SK-N-DZ (cell line): Measurements from ENCODE around the gene PMVK.
"Not testable (repeated sequence)": the region's sequence is repeated elsewhere in the genome, so short reads cannot be mapped to it uniquely, and the experiment has no call there.

ENCODE experiments used
- DNase-seq: peaks from one replicate; pipeline ENCODE4 v3.0.0-alpha.2; 2015; ENCODE audit warnings: low spot score

The PMVK gene

GRCh38 chr1:154925335-154926170, 11.0 kb downstream of the PMVK start:
- no peak for DNase-seq

- no peak for DNase-seq
Measured at GRCh38 chr1:154923695-154924094, 12.8 kb downstream of the PMVK start.

GRCh38 chr1:154913273-154913672, 23.2 kb downstream of the PMVK start:
- DNase-seq, result no peak

GRCh38 chr1:154912755-154913154, 23.8 kb downstream of the PMVK start:
- no peak for DNase-seq

- DNase-seq, result no peak
Measured at GRCh38 chr1:154911691-154912550, 24.6 kb downstream of the PMVK start.

GRCh38 chr1:154910851-154911250, 25.7 kb downstream of the PMVK start:
- no peak for DNase-seq

- DNase-seq, result peak; percentile 26
Measured at GRCh38 chr1:154908937-154909336, 27.6 kb downstream of the PMVK start.

- not testable (repeated sequence) for DNase-seq
Measured at GRCh38 chr1:154908129-154908528, 28.4 kb downstream of the PMVK start.

- no peak for DNase-seq
Measured at GRCh38 chr1:154906621-154907081, 29.9 kb downstream of the PMVK start.

GRCh38 chr1:154902938-154903566, 33.5 kb downstream of the PMVK start:
- DNase-seq, result no peak

- no peak for DNase-seq
Measured at GRCh38 chr1:154901591-154901990, 34.9 kb downstream of the PMVK start.

- no peak for DNase-seq
Measured at GRCh38 chr1:154899041-154899440, 37.5 kb downstream of the PMVK start.

GRCh38 chr1:154896771-154897286, 39.7 kb downstream of the PMVK start:
- no peak for DNase-seq

GRCh38 chr1:154895798-154896197, 40.7 kb downstream of the PMVK start:
- DNase-seq, result no peak

- no peak for DNase-seq
Measured at GRCh38 chr1:154891452-154891851, 45.1 kb downstream of the PMVK start.

- no peak for DNase-seq
Measured at GRCh38 chr1:154888757-154889156, 47.8 kb downstream of the PMVK start.

- no peak for DNase-seq
Measured at GRCh38 chr1:154886281-154887015, 50.1 kb downstream of the PMVK start.

- no peak for DNase-seq
Measured at GRCh38 chr1:154884869-154885701, 51.4 kb downstream of the PMVK start.

- DNase-seq, result no peak
Measured at GRCh38 chr1:154883919-154884868, 52.3 kb downstream of the PMVK start.
